HFFc6 (cell line): ENCODE data around the gene SNCAIP. TPM values are rescaled to one million over a fixed set of nuclear protein-coding genes. Genes with fewer than 3 reads are reported as not detected.

ENCODE experiments used
- DNase-seq: peaks from one replicate; pipeline ENCODE4 v3.0.0-alpha.2; 2018
- H3K27ac Mint-ChIP-seq: 2 replicates; pipeline ENCODE4 v1.8.0; 2020; ENCODE audit warnings: mild to moderate bottlenecking, mixed read lengths
- H3K27me3 Mint-ChIP-seq: 2 replicates; pipeline ENCODE4 v1.8.0; 2021; ENCODE audit warnings: mild to moderate bottlenecking, moderate library complexity, mixed read lengths; ENCODE audit not compliant: insufficient read depth
- H3K36me3 Mint-ChIP-seq: 2 replicates; pipeline ENCODE4 v1.8.0; 2021; ENCODE audit warnings: low read depth, mixed read lengths
- H3K4me1 Mint-ChIP-seq: 2 replicates; pipeline ENCODE4 v1.8.0; 2020; ENCODE audit warnings: low read depth, mixed read lengths
- H3K4me3 Mint-ChIP-seq: 2 replicates; pipeline ENCODE4 v1.8.0; 2020; ENCODE audit warnings: mild to moderate bottlenecking, moderate library complexity, mixed read lengths
- H3K9me3 Mint-ChIP-seq: 2 replicates; pipeline ENCODE4 v1.8.0; 2020; ENCODE audit warnings: mild to moderate bottlenecking, mixed read lengths
- CTCF ChIP-seq: fragments of 200-600 bp; sonication (generic); IDR thresholded peaks from 2 replicates; pipeline ENCODE4 v1.5.0; 2021; ENCODE audit warnings: antibody characterized with exemption, mild to moderate bottlenecking
- total RNA-seq, 6 experiments: library from RNA; stranded (reverse); fragmentation: NEBNext Ultra II Directional; extraction: Animal tissue kit (Norgen Biotek cat#: 25700); gene quantifications; 2 replicates in 1 of 6; 3 replicates in 5 of 6; pipeline ENCODE4 v1.2.3, GENCODE V29; 2021

SNCAIP gene
- total RNA-seq, 6 experiments from 2014 or later, result 0.09 to 2.7 (median 1.3) TPM

GRCh38 chr5:122462486-122462885 is 150.4 kb downstream of the SNCAIP start:
- no peak for TF ChIP-seq CTCF
- Mint-ChIP-seq H3K36me3 (no peaks in the 10 kb centered on the region), H3K4me1 (no peaks in the 10 kb centered on the region), H3K4me3 (no peak overlapping the region), H3K27me3 (no peaks in the 10 kb centered on the region), H3K27ac (no peak overlapping the region), H3K9me3 (no peaks in the 10 kb centered on the region)
- no peak for DNase-seq

- no peak overlapping the region for H3K4me3 Mint-ChIP-seq
- H3K4me1 Mint-ChIP-seq, result no peaks in the 10 kb centered on the region
- H3K27me3 Mint-ChIP-seq, result no peaks in the 10 kb centered on the region
- no peaks in the 10 kb centered on the region for H3K36me3 Mint-ChIP-seq
- DNase-seq, result no peak
- TF ChIP-seq CTCF, result no peak
- no peaks in the 10 kb centered on the region for H3K9me3 Mint-ChIP-seq
- H3K27ac Mint-ChIP-seq, result no peak overlapping the region
These were observed 151.2 kb downstream of the SNCAIP start for GRCh38 chr5:122463221-122463620.

GRCh38 chr5:122464191-122464590 is 152.2 kb downstream of the SNCAIP start:
- Mint-ChIP-seq H3K27me3 (no peaks in the 10 kb centered on the region), H3K27ac (no peak overlapping the region), H3K36me3 (no peaks in the 10 kb centered on the region), H3K4me3 (no peak overlapping the region), H3K9me3 (no peaks in the 10 kb centered on the region), H3K4me1 (no peaks in the 10 kb centered on the region)
- no peak for TF ChIP-seq CTCF
- no peak for DNase-seq

GRCh38 chr5:122465031-122465577 is 153.1 kb downstream of the SNCAIP start:
- no peaks in the 10 kb centered on the region for H3K9me3 Mint-ChIP-seq
- no peaks in the 10 kb centered on the region for H3K4me1 Mint-ChIP-seq

GRCh38 chr5:122465994-122466393 is 154.0 kb downstream of the SNCAIP start:
- Mint-ChIP-seq H3K27ac (no peak overlapping the region), H3K27me3 (no peaks in the 10 kb centered on the region), H3K4me1 (no peaks in the 10 kb centered on the region), H3K9me3 (no peaks in the 10 kb centered on the region), H3K36me3 (no peaks in the 10 kb centered on the region), H3K4me3 (no peak overlapping the region)
- DNase-seq, result no peak
- no peak for TF ChIP-seq CTCF

More at GRCh38 chr5:122465031-122465577, 153.1 kb downstream of the SNCAIP start:
- no peak overlapping the region for H3K27ac Mint-ChIP-seq
- H3K36me3 Mint-ChIP-seq, result no peaks in the 10 kb centered on the region
- no peak for DNase-seq
- no peaks in the 10 kb centered on the region for H3K27me3 Mint-ChIP-seq
- TF ChIP-seq CTCF, result no peak
- H3K4me3 Mint-ChIP-seq, result no peak overlapping the region
